ENCODE measurements around the gene AK8. TPM values are rescaled to one million over a fixed set of nuclear protein-coding genes. Genes with fewer than 3 reads are reported as not detected.

The AK8 gene
- total and polyA plus RNA-seq, 2 experiments from 2014 or later: 0.14 to 0.78 TPM

- H3K9me2 ChIP-seq (ENCODE audit: insufficient read depth): no peaks in the 10 kb centered on the region
- Mint-ChIP-seq H3K9me3 (no peaks in the 10 kb centered on the region), H3K27me3 (ENCODE audit: insufficient read depth, low read depth, poor library complexity) (peaks cover 46% of the 10 kb centered on the region), H3K36me3 (ENCODE audit: low read depth) (no peaks in the 10 kb centered on the region), H3K27ac (no peak overlapping the region), H3K4me3 (peak overlapping the region; percentile 21; the same call in 1 of the 3 replicates), H3K4me1 (peaks cover 40% of the 10 kb centered on the region)
- H3K27ac ChIP-seq (ENCODE audit: low read depth): no peak overlapping the region
- peak overlapping the region; percentile 43; the same call in 1 of the 2 replicates for H3K4me2 ChIP-seq
- H4K20me1 ChIP-seq (replicated peaks; ENCODE audit: insufficient read depth): no peaks in the 10 kb centered on the region
- H2AFZ ChIP-seq: no peak overlapping the region
- ATAC-seq (peak; percentile 84), DNase-seq (ENCODE audit: low spot score) (peak; percentile 43)
- H3K36me3 ChIP-seq (ENCODE audit: insufficient read depth): no peaks in the 10 kb centered on the region
- 0 out of 2 replicates have a peak overlapping the region, but pooled peaks have one; percentile 28 for H3K4me3 ChIP-seq
- H3K27me3 ChIP-seq (ENCODE audit: insufficient read depth): peaks cover 32% of the 10 kb centered on the region
- H3K4me1 ChIP-seq (ENCODE audit: insufficient read depth): peaks cover 25% of the 10 kb centered on the region
- TF ChIP-seq, protein P1, sequence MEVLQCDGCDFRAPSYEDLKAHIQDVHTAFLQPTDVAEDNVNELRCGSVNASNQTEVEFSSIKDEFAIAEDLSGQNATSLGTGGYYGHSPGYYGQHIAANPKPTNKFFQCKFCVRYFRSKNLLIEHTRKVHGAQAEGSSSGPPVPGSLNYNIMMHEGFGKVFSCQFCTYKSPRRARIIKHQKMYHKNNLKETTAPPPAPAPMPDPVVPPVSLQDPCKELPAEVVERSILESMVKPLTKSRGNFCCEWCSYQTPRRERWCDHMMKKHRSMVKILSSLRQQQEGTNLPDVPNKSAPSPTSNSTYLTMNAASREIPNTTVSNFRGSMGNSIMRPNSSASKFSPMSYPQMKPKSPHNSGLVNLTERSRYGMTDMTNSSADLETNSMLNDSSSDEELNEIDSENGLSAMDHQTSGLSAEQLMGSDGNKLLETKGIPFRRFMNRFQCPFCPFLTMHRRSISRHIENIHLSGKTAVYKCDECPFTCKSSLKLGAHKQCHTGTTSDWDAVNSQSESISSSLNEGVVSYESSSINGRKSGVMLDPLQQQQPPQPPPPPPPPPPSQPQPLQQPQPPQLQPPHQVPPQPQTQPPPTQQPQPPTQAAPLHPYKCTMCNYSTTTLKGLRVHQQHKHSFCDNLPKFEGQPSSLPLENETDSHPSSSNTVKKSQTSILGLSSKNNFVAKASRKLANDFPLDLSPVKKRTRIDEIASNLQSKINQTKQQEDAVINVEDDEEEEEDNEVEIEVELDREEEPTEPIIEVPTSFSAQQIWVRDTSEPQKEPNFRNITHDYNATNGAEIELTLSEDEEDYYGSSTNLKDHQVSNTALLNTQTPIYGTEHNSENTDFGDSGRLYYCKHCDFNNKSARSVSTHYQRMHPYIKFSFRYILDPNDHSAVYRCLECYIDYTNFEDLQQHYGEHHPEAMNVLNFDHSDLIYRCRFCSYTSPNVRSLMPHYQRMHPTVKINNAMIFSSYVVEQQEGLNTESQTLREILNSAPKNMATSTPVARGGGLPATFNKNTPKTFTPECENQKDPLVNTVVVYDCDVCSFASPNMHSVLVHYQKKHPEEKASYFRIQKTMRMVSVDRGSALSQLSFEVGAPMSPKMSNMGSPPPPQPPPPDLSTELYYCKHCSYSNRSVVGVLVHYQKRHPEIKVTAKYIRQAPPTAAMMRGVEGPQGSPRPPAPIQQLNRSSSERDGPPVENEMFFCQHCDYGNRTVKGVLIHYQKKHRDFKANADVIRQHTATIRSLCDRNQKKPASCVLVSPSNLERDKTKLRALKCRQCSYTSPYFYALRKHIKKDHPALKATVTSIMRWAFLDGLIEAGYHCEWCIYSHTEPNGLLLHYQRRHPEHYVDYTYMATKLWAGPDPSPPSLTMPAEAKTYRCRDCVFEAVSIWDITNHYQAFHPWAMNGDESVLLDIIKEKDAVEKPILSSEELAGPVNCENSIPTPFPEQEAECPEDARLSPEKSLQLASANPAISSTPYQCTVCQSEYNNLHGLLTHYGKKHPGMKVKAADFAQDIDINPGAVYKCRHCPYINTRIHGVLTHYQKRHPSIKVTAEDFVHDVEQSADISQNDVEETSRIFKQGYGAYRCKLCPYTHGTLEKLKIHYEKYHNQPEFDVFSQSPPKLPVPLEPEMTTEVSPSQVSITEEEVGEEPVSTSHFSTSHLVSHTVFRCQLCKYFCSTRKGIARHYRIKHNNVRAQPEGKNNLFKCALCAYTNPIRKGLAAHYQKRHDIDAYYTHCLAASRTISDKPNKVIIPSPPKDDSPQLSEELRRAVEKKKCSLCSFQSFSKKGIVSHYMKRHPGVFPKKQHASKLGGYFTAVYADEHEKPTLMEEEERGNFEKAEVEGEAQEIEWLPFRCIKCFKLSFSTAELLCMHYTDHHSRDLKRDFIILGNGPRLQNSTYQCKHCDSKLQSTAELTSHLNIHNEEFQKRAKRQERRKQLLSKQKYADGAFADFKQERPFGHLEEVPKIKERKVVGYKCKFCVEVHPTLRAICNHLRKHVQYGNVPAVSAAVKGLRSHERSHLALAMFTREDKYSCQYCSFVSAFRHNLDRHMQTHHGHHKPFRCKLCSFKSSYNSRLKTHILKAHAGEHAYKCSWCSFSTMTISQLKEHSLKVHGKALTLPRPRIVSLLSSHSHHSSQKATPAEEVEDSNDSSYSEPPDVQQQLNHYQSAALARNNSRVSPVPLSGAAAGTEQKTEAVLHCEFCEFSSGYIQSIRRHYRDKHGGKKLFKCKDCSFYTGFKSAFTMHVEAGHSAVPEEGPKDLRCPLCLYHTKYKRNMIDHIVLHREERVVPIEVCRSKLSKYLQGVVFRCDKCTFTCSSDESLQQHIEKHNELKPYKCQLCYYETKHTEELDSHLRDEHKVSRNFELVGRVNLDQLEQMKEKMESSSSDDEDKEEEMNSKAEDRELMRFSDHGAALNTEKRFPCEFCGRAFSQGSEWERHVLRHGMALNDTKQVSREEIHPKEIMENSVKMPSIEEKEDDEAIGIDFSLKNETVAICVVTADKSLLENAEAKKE (CRISPR knock-in tag; IDR thresholded peaks at IDR 0.05): no peak
- TF ChIP-seq REST (IDR thresholded peaks at IDR 0.05; ENCODE audit: unreplicated experiment) (no peak), ZNF331 (CRISPR knock-in tag; IDR thresholded peaks at IDR 0.05; ENCODE audit: low read depth) (no peak), EZH2phosphoT487 (IDR thresholded peaks at IDR 0.05; ENCODE audit: unreplicated experiment) (no peak), CREB1 (CRISPR knock-in tag; IDR thresholded peaks at IDR 0.05; ENCODE audit: low read depth) (no peak), STAT1 (IDR thresholded peaks at IDR 0.05; ENCODE audit: unreplicated experiment) (no peak), NANOG (IDR thresholded peaks at IDR 0.05; ENCODE audit: borderline replicate concordance) (no peak), JUNB (IDR thresholded peaks at IDR 0.05; ENCODE audit: unreplicated experiment) (no peak), ZNF114 (CRISPR knock-in tag; IDR thresholded peaks at IDR 0.05) (no peak), POLR2AphosphoS5 (IDR thresholded peaks at IDR 0.05; ENCODE audit: low read depth) (no peak), EZH2 (IDR thresholded peaks at IDR 0.05; ENCODE audit: low read depth, unreplicated experiment) (no peak)
- TF ChIP-seq, protein P2, sequence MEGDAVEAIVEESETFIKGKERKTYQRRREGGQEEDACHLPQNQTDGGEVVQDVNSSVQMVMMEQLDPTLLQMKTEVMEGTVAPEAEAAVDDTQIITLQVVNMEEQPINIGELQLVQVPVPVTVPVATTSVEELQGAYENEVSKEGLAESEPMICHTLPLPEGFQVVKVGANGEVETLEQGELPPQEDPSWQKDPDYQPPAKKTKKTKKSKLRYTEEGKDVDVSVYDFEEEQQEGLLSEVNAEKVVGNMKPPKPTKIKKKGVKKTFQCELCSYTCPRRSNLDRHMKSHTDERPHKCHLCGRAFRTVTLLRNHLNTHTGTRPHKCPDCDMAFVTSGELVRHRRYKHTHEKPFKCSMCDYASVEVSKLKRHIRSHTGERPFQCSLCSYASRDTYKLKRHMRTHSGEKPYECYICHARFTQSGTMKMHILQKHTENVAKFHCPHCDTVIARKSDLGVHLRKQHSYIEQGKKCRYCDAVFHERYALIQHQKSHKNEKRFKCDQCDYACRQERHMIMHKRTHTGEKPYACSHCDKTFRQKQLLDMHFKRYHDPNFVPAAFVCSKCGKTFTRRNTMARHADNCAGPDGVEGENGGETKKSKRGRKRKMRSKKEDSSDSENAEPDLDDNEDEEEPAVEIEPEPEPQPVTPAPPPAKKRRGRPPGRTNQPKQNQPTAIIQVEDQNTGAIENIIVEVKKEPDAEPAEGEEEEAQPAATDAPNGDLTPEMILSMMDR (conservative IDR thresholded peaks at IDR 0.05; ENCODE audit: low read depth in 2 of 2): no peak
- TF ChIP-seq, protein P3, sequence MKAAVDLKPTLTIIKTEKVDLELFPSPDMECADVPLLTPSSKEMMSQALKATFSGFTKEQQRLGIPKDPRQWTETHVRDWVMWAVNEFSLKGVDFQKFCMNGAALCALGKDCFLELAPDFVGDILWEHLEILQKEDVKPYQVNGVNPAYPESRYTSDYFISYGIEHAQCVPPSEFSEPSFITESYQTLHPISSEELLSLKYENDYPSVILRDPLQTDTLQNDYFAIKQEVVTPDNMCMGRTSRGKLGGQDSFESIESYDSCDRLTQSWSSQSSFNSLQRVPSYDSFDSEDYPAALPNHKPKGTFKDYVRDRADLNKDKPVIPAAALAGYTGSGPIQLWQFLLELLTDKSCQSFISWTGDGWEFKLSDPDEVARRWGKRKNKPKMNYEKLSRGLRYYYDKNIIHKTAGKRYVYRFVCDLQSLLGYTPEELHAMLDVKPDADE (IDR thresholded peaks at IDR 0.05): no peak
- H3K79me2 ChIP-seq (replicated peaks; ENCODE audit: insufficient read depth): no peaks in the 10 kb centered on the region
- no peaks in the 10 kb centered on the region for H3F3A ChIP-seq (replicated peaks; ENCODE audit: low read depth)
Measured at GRCh38 chr9:132742821-132743311, 135.2 kb downstream of the AK8 start.

Data from GM23338 (cell line).